WI38 (cell line): ENCODE data around the gene CYBA.

Experiments
- H3K4me3 ChIP-seq: 2 replicates; pipeline ENCODE4 v1.5.1; 2011; ENCODE audit warnings: low read depth, mild to moderate bottlenecking, control low read depth, low read length
- CTCF ChIP-seq: IDR thresholded peaks from 2 replicates; pipeline ENCODE4 v1.5.1; 2012; ENCODE audit warnings: low read depth, mild to moderate bottlenecking, control low read depth, low read length

Gene CYBA

DNA sequence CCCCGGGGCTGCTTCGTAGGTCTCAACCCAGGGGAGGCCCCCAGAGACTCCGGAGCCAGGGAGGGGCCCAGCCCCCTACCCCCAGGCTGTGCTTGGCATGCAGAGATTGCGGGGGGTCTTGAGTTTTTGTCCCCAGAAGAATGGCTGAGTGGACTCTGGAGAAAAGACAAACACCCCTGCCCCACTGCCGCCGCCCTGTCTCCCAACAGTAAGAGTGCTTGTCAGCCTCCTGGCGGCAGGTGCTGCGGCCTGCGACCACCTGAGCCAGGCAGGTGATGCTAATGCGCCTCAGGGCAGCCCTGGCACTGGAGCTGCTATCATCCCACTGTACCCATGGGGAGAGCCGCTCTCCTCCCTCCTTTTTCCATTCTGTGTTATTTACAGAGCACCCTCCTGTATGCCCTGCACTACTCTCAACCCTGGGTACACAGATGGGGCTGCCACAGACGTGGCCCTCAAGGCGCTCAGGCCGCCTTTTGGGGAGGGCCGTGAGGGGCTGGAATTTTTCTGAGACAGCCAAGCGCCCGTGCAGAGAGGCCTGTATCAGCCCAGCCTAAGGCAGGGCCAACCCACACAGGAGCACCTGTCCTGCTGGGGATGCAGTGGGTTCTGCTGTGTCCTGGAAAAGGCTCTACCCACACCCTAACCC lies 15.1 kb downstream of the CYBA start:
- TF ChIP-seq CTCF: no peak
- H3K4me3 ChIP-seq: no peak overlapping the region

GRCh38 chr16:88634994-88635670 lies 15.7 kb downstream of the CYBA start:
- peak overlapping the region; percentile 41 for H3K4me3 ChIP-seq
- TF ChIP-seq CTCF: no peak

- no peak for TF ChIP-seq CTCF
- H3K4me3 ChIP-seq: peak overlapping the region; percentile 41
These were observed 16.5 kb downstream of the CYBA start for GRCh38 chr16:88634141-88634993.

- TF ChIP-seq CTCF: no peak
- H3K4me3 ChIP-seq: no peak overlapping the region
These were observed 17.1 kb downstream of the CYBA start for GRCh38 chr16:88633684-88634140.

DNA sequence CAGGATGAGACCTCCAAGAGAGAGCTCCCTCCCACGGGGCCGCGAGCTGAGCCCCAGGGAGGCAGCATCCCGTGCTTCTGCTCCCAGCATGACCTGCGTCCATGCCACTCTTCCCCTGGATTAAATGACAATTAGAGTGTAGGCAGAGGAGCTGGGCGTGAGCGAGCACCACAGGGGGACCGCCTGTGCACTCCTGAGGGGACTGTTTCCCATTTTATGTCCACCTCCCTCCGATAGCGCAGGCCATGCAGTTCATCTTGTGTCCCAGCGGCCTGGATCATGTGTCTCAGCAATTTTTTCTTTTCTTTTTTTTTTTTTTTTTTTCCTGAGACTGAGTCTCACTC lies 18.3 kb downstream of the CYBA start:
- H3K4me3 ChIP-seq: no peak overlapping the region
- no peak for TF ChIP-seq CTCF

GRCh38 chr16:88631920-88632586 lies 18.8 kb downstream of the CYBA start:
- TF ChIP-seq CTCF: no peak
- no peak overlapping the region for H3K4me3 ChIP-seq
